GM10847 (cell line): Measurements from ENCODE around the gene CNGB1.

Source experiments
- POLR2A ChIP-seq: IDR thresholded peaks from 2 replicates; pipeline ENCODE4 v1.6.1; 2011; ENCODE audit not compliant: insufficient read length; ENCODE audit errors: extremely low read depth

The CNGB1 gene

DNA sequence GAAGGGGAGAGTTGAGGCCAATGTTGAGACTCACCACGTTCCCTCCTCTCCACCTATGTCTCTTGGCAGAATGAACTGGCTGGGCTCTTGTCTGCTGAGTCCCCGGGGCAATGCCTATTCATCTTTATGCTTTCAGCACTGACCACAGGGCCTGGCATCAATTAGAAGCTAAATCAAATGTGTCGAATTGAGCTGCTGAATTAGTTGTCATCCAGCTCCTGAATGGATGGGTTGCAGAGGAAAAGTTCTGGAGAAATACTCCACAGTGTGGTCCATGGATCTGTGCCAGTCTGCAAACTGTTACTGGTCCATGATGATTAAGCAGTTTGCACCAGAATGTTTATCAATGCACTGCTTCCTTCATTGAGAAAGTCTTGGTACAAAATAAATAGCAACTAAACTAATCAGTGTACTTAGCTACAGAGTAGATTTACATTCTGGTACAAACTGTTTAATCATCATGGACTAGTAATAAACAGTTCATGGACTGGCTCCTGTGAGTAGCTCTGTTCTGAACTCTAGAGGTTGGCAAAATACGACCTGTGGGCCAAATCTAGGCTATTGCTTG, 4.6 kb downstream of the CNGB1 start:
- no peak for TF ChIP-seq POLR2A

DNA sequence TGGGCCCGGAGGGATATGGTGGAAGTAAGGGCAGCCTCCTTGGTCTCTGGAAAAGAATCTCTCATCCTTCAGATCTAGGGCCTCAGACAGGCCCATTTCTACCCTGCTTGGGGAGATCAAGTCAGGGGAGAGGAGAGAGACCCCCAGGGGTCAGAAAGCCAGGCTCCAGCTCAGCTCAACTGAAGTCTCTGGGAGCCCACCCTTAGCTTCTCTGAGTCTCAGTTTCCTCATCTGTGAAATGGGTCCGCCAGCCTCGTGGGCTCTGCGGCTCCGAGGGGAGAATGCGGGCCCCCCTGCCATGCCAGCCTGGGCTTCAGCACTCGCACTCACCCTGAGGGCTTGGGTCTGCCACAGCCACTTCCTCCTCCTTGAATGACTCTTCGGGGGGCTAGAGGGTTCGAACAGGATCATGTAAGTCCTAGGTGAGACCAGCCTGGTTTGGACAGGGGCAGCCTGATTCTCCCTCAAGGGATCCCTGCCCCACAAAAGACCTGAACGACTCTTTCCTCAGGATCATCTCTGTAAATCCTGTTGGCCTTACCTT, 6.7 kb downstream of the CNGB1 start:
- TF ChIP-seq POLR2A: no peak

DNA sequence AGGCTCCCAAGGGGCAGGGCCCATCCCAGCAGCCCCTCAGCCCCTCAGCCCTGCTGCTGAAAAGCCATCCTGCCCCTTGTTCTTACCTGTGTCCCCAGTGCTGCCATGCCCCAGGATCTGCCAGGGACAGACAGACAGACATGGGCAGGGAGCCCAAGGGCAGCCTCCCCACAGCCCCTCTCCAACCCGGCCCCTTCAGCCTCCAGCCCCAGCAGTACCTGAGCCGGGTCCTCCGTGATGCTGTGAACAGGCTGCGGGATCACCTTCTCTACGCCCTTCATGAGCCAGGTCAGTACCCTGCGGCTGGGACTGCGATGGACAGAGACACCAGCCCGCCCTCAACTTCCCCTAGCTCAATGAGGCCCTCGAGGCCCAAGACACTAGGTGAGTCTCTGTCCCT, 8.2 kb downstream of the CNGB1 start:
- TF ChIP-seq POLR2A: no peak

DNA sequence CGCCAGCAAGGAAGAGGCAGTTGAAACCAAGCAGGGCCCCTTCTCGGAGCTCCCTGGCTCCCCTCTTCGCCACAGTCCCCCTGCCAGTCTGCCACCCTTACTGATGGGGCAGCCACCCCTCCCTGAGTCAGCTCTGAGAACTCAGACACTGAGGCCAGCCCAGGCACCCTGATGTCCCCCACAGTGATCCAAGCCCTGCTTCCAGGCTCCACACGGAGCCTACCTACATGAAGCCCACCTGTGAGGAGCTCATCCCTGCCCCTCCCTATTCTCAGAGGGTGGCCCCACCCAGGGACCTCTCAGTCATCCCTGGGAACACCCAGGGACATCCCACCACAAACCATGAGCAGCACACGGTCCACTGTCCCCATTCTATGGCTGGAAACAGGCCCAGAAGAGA, 8.9 kb downstream of the CNGB1 start:
- no peak for TF ChIP-seq POLR2A

DNA sequence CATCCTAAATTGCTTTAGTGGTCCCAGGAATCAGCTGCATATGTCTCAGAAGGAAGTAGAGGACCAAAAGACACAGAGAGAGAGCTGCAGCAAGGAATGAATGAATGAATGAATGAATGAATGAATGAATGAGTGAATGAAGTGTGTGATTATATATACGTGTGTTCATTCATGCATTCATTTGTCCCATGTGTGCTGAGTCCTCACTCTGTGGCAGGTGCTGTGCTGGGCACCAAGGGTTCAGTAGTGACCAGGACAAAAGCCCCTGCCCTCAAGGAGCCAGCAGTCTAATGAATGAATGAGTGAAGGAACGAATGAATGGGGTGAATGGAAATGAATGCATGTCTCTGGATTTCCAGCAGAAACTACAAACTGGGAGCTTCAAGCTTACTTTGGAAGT, 9.4 kb downstream of the CNGB1 start:
- TF ChIP-seq POLR2A: no peak

DNA sequence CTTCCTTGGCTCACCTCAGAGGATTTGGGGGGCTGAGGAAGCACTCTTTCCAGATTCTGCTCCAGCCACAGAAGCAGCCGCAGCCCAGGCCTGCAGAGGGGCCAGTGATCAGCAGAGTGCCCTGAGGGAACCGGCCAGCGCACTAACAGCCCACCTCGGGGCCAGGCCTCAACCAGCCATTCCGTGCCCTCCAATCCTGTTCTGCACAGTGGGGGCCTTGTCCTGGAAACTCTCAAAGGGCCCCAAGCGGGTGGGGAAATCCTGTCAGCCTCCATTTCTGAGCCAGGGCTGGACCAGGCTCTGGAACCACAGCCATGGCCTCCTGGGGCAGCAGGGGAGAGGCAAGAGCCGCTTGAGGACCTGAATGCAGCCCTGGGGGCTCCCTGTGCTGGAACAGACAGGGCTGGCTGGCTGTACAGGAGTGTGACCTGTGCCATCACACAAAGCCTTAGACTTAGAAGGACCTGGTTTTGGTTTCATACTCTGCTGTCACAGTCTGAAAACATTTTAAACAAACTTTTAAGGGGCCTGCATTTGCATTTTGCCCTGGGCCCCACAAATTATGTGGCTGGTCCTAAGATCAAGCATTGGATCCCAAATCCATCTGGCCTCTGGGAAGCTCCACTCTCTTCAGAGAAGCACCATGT, 10.0 kb downstream of the CNGB1 start:
- no peak for TF ChIP-seq POLR2A

DNA sequence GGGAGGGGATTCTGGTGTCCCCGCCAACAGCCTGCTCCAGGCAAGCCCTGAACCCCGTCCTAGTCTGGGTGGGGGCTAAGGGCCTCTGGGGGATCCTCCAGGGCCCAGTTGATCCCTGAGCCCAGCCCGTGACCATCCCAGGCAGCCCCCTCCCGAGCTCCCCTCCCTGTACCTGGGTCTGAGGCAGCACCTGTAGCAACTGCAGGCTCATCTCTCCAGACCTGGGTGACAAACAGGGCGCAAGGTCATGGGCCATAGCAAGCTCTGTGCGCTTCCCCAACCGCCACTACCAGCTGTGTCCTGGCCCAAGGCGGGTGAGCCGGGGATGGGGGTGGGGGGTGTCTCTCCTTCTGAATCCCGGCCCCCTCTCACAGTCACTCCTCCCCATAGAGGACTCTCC, 10.6 kb downstream of the CNGB1 start:
- TF ChIP-seq POLR2A: no peak

DNA sequence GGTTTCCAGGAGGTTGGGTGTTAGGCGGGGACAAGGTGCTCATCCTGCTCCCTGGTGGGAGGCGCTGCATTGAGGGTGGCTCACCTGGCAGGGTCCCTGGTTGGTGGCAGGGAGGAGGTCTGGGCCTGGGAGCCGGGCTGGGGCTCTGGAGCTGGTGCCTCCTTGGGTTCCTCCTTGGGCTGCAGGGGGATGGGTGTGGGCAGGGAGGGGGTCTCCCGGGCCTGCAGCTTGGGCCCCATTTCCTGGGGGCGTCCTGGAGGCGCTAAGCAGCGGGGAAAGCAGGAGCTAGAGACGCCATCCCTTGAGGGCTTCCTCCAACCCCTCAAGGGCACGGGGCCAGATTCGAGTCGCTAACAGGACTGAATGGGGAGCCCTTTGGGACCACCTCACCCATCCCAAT, 11.1 kb downstream of the CNGB1 start:
- TF ChIP-seq POLR2A: no peak

DNA sequence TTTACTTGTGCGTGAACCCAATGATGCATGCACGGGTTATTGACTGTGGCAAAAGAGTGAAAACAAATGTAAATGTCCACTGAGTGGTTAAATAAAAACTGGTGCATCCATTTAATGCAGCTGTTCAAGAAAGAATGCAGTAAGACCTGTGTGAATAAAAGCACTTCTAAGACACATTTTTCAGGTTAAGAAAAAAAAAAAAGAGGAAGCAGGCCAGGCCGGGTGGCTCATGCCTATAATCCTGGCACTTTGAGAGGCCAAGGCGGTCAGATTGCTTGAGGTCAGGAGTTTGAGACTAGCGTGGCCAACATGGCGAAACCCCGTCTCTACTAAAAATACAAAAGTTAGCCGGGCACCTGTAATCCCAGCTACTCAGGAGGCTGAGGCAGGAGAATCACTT, 11.8 kb downstream of the CNGB1 start:
- TF ChIP-seq POLR2A: no peak

DNA sequence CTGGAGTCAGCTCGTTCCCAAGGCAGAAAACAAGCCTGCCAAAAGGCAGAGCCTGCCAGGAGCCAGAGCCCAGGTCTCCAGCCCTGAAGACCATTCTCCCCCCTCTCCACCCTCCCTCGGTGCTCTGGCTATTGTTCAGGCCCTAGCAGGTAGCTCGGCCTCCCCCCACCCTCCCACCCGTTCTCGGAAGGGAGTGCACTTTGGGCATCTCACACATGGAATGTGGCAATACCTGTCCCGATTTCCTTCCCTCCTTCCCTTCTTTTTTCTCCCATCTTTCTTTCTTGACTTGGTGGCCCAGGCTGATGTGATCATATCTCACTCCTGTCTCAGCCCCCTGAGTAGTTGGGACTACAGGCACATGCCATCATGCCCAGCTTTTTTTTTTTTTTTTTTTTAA, 12.4 kb downstream of the CNGB1 start:
- TF ChIP-seq POLR2A: no peak

DNA sequence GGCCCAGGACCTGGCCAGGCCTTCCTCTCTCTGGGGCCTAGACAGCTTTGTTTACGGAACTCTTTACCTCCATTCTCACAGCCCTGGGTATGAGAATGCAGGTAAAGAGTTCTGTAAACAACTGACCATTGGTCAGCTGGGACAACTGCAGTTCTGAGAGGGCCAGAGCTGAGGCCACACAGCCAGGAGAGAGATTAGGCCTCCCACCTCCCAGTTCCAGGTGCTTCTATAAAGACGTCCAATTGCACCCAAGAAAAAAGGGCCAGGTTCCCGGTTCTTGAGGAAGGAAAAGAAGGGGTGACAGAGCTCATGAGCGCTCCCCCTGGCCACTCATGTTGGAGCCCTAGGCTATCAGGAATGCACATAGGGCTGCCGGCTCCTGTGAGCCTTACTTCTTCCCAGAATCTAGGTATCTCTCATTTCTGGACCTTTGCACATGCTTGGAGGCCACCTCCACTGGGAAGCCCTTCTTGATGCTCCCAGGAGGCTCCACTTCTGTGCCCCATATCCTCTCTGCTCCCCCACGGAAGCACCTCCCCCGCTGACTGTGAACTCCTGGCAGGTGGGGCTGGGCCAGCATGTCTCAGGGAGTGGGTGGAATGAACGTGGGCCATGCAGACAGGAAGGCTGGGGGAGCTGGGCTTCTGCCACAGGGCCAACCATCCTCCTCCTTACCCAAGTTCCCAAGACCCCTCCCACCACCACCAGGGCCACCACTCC, 13.1 kb downstream of the CNGB1 start:
- no peak for TF ChIP-seq POLR2A

DNA sequence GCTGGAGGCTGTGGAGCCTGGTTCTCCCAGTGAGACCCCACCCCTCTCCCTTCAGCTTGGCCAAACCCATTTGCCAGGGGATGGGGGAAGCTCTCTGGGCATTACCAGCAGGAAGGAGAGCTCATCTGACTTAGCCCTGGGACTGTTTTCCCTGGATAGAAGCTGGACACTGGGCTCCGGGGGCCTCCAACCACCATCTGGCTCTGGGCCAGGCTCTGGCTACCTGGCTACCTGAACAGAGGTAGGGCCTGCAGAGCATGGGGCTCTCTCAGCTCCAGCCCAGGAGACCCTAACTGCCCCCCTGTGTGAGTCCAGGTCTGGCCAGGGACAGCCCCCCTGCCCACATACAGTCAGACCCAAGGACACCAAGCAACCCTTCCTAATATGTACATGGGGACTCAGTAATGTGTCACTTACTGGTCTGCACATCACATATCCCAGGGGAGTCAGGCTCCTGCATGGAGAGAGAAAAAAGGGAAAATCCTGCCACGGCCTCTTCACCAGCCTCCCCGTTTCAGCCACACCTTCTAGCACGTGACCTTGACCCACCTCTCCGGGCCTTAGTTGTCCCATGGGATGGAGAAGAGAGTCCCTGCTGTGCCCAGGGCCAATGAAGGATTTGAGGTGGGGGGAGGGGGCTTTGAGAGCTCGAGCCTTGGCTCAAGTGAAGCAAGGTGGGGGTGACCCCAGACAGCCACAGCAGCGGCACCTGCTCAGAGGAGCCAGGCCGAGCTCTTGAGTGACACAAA, 13.8 kb downstream of the CNGB1 start:
- TF ChIP-seq POLR2A: no peak

DNA sequence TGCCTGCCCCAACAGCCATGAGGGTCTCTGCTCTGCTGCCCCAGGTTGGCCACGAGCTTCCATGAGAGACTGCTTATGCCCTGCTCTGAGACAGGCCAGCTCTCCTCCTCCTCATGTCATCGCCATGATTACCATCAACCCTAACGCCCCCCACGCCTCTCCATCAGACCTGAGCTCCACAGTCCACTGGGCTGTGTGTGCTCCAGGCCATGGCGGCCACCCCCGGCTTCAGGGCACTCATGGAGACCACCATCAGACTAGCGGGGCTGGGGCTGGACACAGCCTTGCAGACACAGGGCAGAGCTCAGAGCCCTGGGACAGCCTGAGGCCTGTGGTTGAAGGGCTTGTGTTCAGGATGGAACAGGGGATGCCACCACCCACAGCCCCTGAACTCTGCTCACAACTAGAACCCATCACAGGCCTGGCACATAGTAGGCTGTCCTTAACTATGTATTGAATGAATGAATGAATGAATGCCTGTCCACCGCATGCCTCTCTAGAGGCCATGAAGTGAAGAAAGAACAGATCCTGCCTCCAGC, 14.6 kb downstream of the CNGB1 start:
- no peak for TF ChIP-seq POLR2A

DNA sequence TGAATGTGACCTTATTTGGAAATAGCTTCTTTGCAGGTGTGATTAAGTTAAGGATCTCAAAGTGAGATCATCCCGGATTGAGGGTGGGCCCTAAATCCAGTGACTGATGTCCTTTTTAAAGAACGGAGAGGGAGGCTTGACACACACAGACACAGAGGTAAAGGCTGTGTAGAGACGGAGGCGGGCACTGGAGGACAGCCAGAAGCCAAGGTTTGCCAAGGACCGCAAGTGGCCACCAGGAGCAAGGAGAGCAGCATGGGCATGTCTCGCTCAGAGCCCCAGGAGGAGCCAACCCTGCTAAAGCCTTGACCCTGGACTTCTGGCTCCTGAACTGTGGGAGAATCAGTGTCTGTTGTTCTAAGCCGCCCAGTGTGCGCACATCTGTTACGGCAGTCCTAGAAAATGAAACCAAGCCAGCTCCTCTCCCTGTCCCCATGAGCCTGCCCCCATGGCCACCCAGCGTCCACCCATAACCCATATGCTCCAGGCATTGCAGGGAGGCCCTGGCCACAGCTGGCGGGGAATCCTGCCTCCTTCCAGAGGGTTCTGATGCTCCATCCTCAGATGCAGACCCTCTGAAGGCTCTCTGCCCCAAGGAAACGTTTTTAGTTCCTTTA, 15.2 kb downstream of the CNGB1 start:
- no peak for TF ChIP-seq POLR2A

DNA sequence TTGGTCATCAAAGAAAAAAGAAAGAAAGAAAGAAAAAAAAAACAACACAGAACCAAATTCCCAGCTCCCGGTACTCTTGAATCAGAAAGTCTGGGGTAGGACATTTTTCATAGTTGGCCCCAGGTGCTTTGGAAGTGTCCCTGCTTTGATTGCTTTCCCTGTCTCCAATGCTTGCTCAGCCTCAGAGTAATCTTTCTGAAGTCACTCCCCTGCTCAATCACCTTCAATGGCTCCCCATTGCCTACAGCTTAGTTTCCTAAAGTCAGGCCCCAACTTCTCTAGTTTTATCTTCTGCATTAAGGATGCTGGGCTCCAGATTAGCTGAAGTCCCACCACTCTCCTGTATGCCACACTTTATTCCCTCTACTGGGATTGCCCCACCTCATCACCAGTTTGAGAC, 17.1 kb downstream of the CNGB1 start:
- no peak for TF ChIP-seq POLR2A
